Uterus (tissue), 4 donors: ENCODE data around the gene ZFPL1. TPM values are rescaled to one million over a fixed set of nuclear protein-coding genes. Genes with fewer than 3 reads are reported as not detected.
A peak's percentile ranks its signal among the peaks of the same experiment; 100 is the strongest.

Experiments
- DNase-seq, 2 donors: peaks; one replicate each; pipeline ENCODE4 v3.0.0-alpha.2; 2019 to 2020
- H3K27ac ChIP-seq, 2 donors: fragments of 200-600 bp; sonication (generic); 1 replicate in 1 of 2; 2 replicates in 1 of 2; pipeline ENCODE4 v1.5.1; 2016 to 2018
- H3K27me3 ChIP-seq, 2 donors: fragments of 200-600 bp; sonication (generic); one replicate each; pipeline ENCODE4 v1.5.1; 2018 to 2019; ENCODE audit warnings: control low read depth in 1 of 2
- H3K36me3 ChIP-seq, 2 donors: fragments of 200-600 bp; sonication (generic); one replicate each; pipeline ENCODE4 v1.5.1; 2019; ENCODE audit warnings: control low read depth in 1 of 2
- H3K4me1 ChIP-seq, 2 donors: fragments of 200-600 bp; sonication (generic); one replicate each; pipeline ENCODE4 v1.5.1; 2018 to 2019; ENCODE audit warnings: control low read depth in 1 of 2
- H3K4me3 ChIP-seq, 2 donors: fragments of 200-600 bp; sonication (generic); 1 replicate in 1 of 2; 2 replicates in 1 of 2; pipeline ENCODE4 v1.5.1; 2018 to 2019; ENCODE audit warnings: mild to moderate bottlenecking in 1 of 2
- H3K9me3 ChIP-seq, 2 donors: fragments of 200-600 bp; sonication (generic); one replicate each; pipeline ENCODE4 v1.5.1; 2019; ENCODE audit warnings: control low read depth in 1 of 2
- POLR2A ChIP-seq, 2 donors: fragments of 450-650 bp; IDR thresholded peaks; one replicate each; pipeline ENCODE4 v1.6.1; 2016; ENCODE audit warnings: antibody characterized with exemption in 2 of 2, mild to moderate bottlenecking in 1 of 2, moderate library complexity in 1 of 2
- intact Hi-C: fragments of 100-400 bp; cut with DNase I; formaldehyde crosslinking; loops from one replicate; pipeline ENCODE4 v1.15.1; 2023; ENCODE audit warnings: low total_unique reads
- total RNA-seq, 4 donors: library from RNA; depleted of rRNA in 3 of 4; stranded (reverse); fragments of >200 nt in 3 of 4; gene quantifications; one replicate each; pipeline versions ENCODE4 v1.1.0 to v1.2.4, GENCODE V29; 2014 to 2023
- TF ChIP-seq, protein P1 (sequence below), 4 experiments: fragments of 200-600 bp in 2 of 4; fragments of 450-650 bp in 2 of 4; sonication (generic) in 2 of 4; IDR thresholded peaks; one replicate each; pipeline ENCODE4 v1.5.1; 2016 to 2019; ENCODE audit warnings: antibody characterized with exemption in 4 of 4, mild to moderate bottlenecking in 2 of 4, moderate library complexity in 1 of 4
- donor health status: DM: yes; HTN: yes; CAD: no.

ZFPL1 gene
- 10 to 100 TPM in 3 of 4 donors, 1 to 10 TPM in 1; 9.0 to 37.5 (median 24.5) TPM for total RNA-seq

DNA sequence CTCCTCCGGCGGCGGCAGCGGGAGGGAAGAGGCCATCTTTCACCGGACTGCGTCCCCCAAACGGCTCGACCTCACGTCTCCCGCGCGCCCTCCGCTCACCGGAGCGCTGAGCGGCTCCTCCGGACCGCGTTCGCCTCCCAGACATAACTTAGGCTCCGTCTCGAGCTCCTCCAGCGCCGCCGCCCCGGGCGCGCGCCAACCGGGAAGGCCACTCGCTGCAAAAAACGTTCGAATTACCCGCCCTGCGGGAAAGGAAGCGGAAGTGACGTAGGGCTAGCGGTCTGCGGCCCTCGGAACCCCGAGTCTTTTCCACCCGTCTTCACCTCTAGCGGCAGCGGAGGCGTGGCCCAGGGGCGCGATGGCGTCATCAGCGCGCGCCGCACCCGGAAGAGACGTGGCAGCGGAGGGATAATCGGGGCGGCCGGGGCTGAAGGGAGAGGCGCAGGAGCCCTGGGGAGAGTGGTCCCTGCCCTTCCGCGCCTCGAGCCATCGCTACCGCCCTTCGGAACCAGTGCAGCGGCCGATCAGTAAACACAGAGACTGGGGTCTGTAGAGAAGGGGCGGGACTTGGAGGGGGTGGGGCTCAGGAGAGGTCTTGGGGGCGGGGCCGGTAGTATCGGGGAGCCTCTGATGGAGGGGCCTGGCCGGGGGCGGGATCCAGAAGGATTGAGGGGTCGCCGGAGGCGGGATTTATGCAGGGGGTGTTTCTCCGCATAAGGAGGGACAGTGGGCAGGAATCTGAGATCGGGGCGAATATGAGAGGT, at the start of gene ZFPL1, which contains the start of gene CDCA5:
TSS of gene ZFPL1 (plus strand) at position 389 of the 764 bp plus-strand sequence. CDS start 477 bp downstream, outside the sequence.
TSS of gene CDCA5 (minus strand) at position 207 of the 764 bp plus-strand sequence. CDS start at position 145, 62 bp downstream.
- Histone ChIP-seq H3K36me3 (no peaks in the 10 kb centered on the region), H3K27ac (peak within 1 kb of the TSS; percentile 82 to 96), H3K4me1 (peaks cover 0 to 6% of the 10 kb centered on the region in 2 donors), H3K27me3 (no peaks in the 10 kb centered on the region), H3K4me3 (peak within 1 kb of the TSS; percentile 53 to 83), H3K9me3 (no peaks in the 10 kb centered on the region)
- peak in 1 of 2 donors; percentile 74 for TF ChIP-seq POLR2A (IDR thresholded peaks at IDR 0.05)
- TF ChIP-seq, protein P1, sequence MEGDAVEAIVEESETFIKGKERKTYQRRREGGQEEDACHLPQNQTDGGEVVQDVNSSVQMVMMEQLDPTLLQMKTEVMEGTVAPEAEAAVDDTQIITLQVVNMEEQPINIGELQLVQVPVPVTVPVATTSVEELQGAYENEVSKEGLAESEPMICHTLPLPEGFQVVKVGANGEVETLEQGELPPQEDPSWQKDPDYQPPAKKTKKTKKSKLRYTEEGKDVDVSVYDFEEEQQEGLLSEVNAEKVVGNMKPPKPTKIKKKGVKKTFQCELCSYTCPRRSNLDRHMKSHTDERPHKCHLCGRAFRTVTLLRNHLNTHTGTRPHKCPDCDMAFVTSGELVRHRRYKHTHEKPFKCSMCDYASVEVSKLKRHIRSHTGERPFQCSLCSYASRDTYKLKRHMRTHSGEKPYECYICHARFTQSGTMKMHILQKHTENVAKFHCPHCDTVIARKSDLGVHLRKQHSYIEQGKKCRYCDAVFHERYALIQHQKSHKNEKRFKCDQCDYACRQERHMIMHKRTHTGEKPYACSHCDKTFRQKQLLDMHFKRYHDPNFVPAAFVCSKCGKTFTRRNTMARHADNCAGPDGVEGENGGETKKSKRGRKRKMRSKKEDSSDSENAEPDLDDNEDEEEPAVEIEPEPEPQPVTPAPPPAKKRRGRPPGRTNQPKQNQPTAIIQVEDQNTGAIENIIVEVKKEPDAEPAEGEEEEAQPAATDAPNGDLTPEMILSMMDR (IDR thresholded peaks at IDR 0.05): peak in 2 of 4 experiments; percentile 20 to 38
- peak; percentile 94 to 96 for DNase-seq
- intact Hi-C loops: no loop called here

DNA sequence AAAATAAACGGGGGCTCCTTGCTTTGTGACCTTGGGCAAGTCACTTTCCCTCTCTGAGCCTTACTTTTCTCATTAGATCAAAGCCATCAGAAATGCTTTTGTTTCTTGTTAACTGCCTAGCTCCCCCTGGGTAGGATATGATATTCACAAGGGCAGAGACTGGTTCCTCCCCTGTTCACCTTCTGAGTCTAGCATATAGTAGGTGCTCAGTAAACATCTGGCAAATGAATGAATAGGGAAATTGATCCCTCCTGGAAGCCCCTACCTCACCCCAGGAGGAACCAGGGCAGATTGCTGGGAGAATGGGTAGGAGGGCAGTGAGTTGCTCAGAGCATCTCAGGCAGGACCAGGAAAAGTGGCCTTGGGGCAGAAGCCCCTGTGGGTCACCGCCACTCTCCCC, 49.6 kb upstream of the ZFPL1 start:
- H3K36me3 ChIP-seq: no peaks in the 10 kb centered on the region
- no peaks in the 10 kb centered on the region for H3K4me1 ChIP-seq
- no peak overlapping the region for H3K27ac ChIP-seq
- no peak for DNase-seq
- intact Hi-C loops: no loop called here
- no peaks in the 10 kb centered on the region for H3K9me3 ChIP-seq
- no peak for TF ChIP-seq POLR2A (IDR thresholded peaks at IDR 0.05)
- TF ChIP-seq, protein P1 (IDR thresholded peaks at IDR 0.05): no peak
- no peak overlapping the region for H3K4me3 ChIP-seq
- H3K27me3 ChIP-seq: no peaks in the 10 kb centered on the region

DNA sequence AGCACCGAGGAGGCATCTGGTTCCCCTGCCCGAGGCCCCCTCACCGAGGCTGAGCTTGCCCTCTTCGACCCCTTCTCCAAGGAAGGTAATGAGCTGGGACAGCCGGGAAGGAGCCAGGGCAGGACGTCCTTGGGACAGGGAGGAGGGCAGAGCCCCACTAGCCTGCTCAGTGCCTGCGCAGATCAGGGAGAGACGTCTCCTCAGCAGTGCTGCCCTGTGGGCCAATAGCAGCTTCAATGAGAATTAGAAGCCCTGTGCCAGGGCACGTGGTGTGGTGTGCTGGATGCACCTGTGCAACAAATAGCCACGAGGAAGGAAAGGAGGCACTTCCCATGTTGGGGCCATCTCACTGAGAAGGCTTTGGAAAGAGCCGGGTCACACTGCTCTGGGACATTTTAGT, 48.4 kb upstream of the ZFPL1 start:
- Histone ChIP-seq H3K27me3 (no peaks in the 10 kb centered on the region), H3K36me3 (no peaks in the 10 kb centered on the region), H3K9me3 (no peaks in the 10 kb centered on the region), H3K4me3 (no peak overlapping the region), H3K4me1 (peaks cover 0 to 4% of the 10 kb centered on the region in 2 donors), H3K27ac (no peak overlapping the region)
- TF ChIP-seq, protein P1 (IDR thresholded peaks at IDR 0.05): no peak
- no peak for TF ChIP-seq POLR2A (IDR thresholded peaks at IDR 0.05)
- intact Hi-C loops: no loop called here
- DNase-seq: no peak

DNA sequence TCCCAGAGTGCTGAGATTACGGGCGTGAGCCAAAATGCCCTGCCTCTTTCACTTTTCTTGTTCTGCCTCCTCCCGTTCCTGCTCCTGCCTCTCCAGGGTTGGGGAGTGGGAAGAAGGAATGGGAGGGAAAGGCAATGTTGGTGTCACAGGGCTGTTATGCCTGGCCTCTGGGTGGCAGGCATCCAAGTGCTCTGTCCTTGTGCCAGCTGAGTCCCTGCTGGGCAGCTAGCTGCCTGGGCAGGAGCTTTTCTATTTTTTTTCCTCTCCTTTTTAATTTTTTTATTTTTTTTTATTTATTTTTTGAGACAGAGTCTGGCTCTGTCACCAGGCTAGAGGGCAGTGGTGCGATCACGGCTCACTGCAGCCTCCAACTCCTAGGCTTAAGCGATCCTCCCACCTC, 47.1 kb upstream of the ZFPL1 start:
- DNase-seq: no peak
- no peaks in the 10 kb centered on the region for H3K36me3 ChIP-seq

DNA sequence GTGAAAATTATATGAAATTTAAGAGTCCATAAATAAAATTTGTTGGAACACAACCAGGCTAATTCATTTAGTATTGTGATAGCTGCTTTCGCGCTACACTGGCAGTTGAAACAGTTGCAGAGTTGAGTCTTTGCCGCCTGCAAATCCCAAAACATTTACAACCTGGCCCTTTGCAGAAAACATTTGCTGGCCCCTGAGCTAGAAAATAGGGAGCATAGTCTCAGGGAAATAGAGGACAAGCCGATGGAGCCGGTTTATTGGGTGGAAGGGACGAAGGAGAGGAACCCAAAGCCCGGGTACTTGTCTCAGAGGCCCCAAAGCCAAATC, 43.5 kb upstream of the ZFPL1 start:
- intact Hi-C loops: no loop called here
- TF ChIP-seq, protein P1 (IDR thresholded peaks at IDR 0.05): no peak
- no peak for TF ChIP-seq POLR2A (IDR thresholded peaks at IDR 0.05)
- DNase-seq: no peak
- Histone ChIP-seq H3K36me3 (no peaks in the 10 kb centered on the region), H3K27ac (peak overlapping the region; percentile 92 to 97), H3K9me3 (no peaks in the 10 kb centered on the region), H3K27me3 (no peaks in the 10 kb centered on the region), H3K4me1 (peaks cover 0 to 4% of the 10 kb centered on the region in 2 donors), H3K4me3 (peak overlapping the region; percentile 64 to 87)

More for the DNA sequence above, 47.1 kb upstream of the ZFPL1 start:
- H3K9me3 ChIP-seq: no peaks in the 10 kb centered on the region
- H3K4me1 ChIP-seq: peaks cover 0 to 4% of the 10 kb centered on the region in 2 donors
- intact Hi-C loops: no loop called here
- no peak for TF ChIP-seq POLR2A (IDR thresholded peaks at IDR 0.05)
- TF ChIP-seq, protein P1 (IDR thresholded peaks at IDR 0.05): no peak
- H3K4me3 ChIP-seq: no peak overlapping the region
- H3K27ac ChIP-seq: no peak overlapping the region
- no peaks in the 10 kb centered on the region for H3K27me3 ChIP-seq
